ENCODE data around the gene FAM222B. TPM values are rescaled to one million over a fixed set of nuclear protein-coding genes. Genes with fewer than 3 reads are reported as not detected.

Gene FAM222B
- total and polyA plus RNA-seq, 9 of the 15 experiments (the other 6 are each of a cell fraction or from before 2014, with no cell fraction given): 4.0 to 34.6 (median 7.5) TPM

GRCh38 chr17:28861393-28862203 is 19.0 kb upstream of the FAM222B start (continued):
- TF ChIP-seq ZNF407 (IDR thresholded peaks at IDR 0.05; ENCODE audit: low read depth) (no peak), HES1 (IDR thresholded peaks at IDR 0.05; ENCODE audit: low read depth) (0 out of 2 replicates have a peak, but pooled peaks have one; percentile 23), CBFB (CRISPR knock-in tag; IDR thresholded peaks at IDR 0.05) (peak; percentile 73; the same call in 1 of the 2 replicates), LCOR (CRISPR knock-in tag; IDR thresholded peaks at IDR 0.05) (no peak), ZNF436 (CRISPR knock-in tag; IDR thresholded peaks at IDR 0.05) (peak; percentile 33; the same call in 1 of the 2 replicates), POLR2AphosphoS5 (IDR thresholded peaks at IDR 0.05; ENCODE audit: control insufficient read depth, insufficient read depth, low read depth, low read length) (peak; percentile 86), ETS2 (tag; IDR thresholded peaks at IDR 0.05; ENCODE audit: borderline replicate concordance, poor library complexity, severe bottlenecking) (no peak), MCM2 (IDR thresholded peaks at IDR 0.05; ENCODE audit: low read depth) (no peak), FOXK2 (conservative IDR thresholded peaks at IDR 0.05 in 1 of 2, IDR thresholded peaks at IDR 0.05 in 1 of 2; ENCODE audit: low read depth in 2 of 2) (peak; percentile 39 to 40; a peak in 2 of 4 replicates), ZKSCAN8 (CRISPR knock-in tag; IDR thresholded peaks at IDR 0.05) (0 out of 2 replicates have a peak, but pooled peaks have one; percentile 22), HCFC1 (IDR thresholded peaks at IDR 0.05; ENCODE audit: low read depth, low read length) (peak; percentile 33; the same call in 1 of the 2 replicates), ZNF644 (tag; IDR thresholded peaks at IDR 0.05; ENCODE audit: low read depth) (0 out of 2 replicates have a peak, but pooled peaks have one; percentile 15), HLTF (IDR thresholded peaks at IDR 0.05) (peak; percentile 9; the same call in 1 of the 2 replicates), ZNF232 (CRISPR knock-in tag; IDR thresholded peaks at IDR 0.05) (no peak), HDAC2 (IDR thresholded peaks at IDR 0.05) (peak; percentile 89), ZBED1 (IDR thresholded peaks at IDR 0.05) (0 out of 2 replicates have a peak, but pooled peaks have one; percentile 76), ZNF143 (CRISPR knock-in tag; IDR thresholded peaks at IDR 0.05) (peak; percentile 66)
- TF ChIP-seq, protein P1, sequence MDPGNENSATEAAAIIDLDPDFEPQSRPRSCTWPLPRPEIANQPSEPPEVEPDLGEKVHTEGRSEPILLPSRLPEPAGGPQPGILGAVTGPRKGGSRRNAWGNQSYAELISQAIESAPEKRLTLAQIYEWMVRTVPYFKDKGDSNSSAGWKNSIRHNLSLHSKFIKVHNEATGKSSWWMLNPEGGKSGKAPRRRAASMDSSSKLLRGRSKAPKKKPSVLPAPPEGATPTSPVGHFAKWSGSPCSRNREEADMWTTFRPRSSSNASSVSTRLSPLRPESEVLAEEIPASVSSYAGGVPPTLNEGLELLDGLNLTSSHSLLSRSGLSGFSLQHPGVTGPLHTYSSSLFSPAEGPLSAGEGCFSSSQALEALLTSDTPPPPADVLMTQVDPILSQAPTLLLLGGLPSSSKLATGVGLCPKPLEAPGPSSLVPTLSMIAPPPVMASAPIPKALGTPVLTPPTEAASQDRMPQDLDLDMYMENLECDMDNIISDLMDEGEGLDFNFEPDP (CRISPR knock-in tag; IDR thresholded peaks at IDR 0.05): 0 out of 2 replicates have a peak, but pooled peaks have one; percentile 30

All from K562 (cell line).